Uterus (tissue), 4 donors: Measurements from ENCODE around the gene SLC7A1. TPM values are rescaled to one million over a fixed set of nuclear protein-coding genes. Genes with fewer than 3 reads are reported as not detected.
A peak's percentile ranks its signal among the peaks of the same experiment; 100 is the strongest.

ENCODE experiments used
- DNase-seq, 2 donors: peaks; one replicate each; pipeline ENCODE4 v3.0.0-alpha.2; 2019 to 2020
- H3K27ac ChIP-seq, 2 donors: fragments of 200-600 bp; sonication (generic); 1 replicate in 1 of 2; 2 replicates in 1 of 2; pipeline ENCODE4 v1.5.1; 2016 to 2018
- H3K27me3 ChIP-seq, 2 donors: fragments of 200-600 bp; sonication (generic); one replicate each; pipeline ENCODE4 v1.5.1; 2018 to 2019; ENCODE audit warnings: control low read depth in 1 of 2
- H3K36me3 ChIP-seq, 2 donors: fragments of 200-600 bp; sonication (generic); one replicate each; pipeline ENCODE4 v1.5.1; 2019; ENCODE audit warnings: control low read depth in 1 of 2
- H3K4me1 ChIP-seq, 2 donors: fragments of 200-600 bp; sonication (generic); one replicate each; pipeline ENCODE4 v1.5.1; 2018 to 2019; ENCODE audit warnings: control low read depth in 1 of 2
- H3K4me3 ChIP-seq, 2 donors: fragments of 200-600 bp; sonication (generic); 1 replicate in 1 of 2; 2 replicates in 1 of 2; pipeline ENCODE4 v1.5.1; 2018 to 2019; ENCODE audit warnings: mild to moderate bottlenecking in 1 of 2
- H3K9me3 ChIP-seq, 2 donors: fragments of 200-600 bp; sonication (generic); one replicate each; pipeline ENCODE4 v1.5.1; 2019; ENCODE audit warnings: control low read depth in 1 of 2
- CTCF ChIP-seq, 4 experiments: fragments of 200-600 bp in 2 of 4; fragments of 450-650 bp in 2 of 4; sonication (generic) in 2 of 4; IDR thresholded peaks; one replicate each; pipeline ENCODE4 v1.5.1; 2016 to 2019; ENCODE audit warnings: antibody characterized with exemption in 4 of 4, mild to moderate bottlenecking in 2 of 4, moderate library complexity in 1 of 4
- POLR2A ChIP-seq, 2 donors: fragments of 450-650 bp; IDR thresholded peaks; one replicate each; pipeline ENCODE4 v1.6.1; 2016; ENCODE audit warnings: antibody characterized with exemption in 2 of 2, mild to moderate bottlenecking in 1 of 2, moderate library complexity in 1 of 2
- intact Hi-C: fragments of 100-400 bp; cut with DNase I; formaldehyde crosslinking; loops from one replicate; pipeline ENCODE4 v1.15.1; 2023; ENCODE audit warnings: low total_unique reads
- total RNA-seq, 4 donors: library from RNA; depleted of rRNA in 3 of 4; stranded (reverse); fragments of >200 nt in 3 of 4; gene quantifications; one replicate each; pipeline versions ENCODE4 v1.1.0 to v1.2.4, GENCODE V29; 2014 to 2023
- donor health status: DM: yes; HTN: yes; CAD: no.

The SLC7A1 gene
- total RNA-seq, 4 donors from 2014 or later: 4.1 to 39.0 (median 10.8) TPM

- H3K4me3 ChIP-seq: no peak overlapping the region
- H3K9me3 ChIP-seq: no peaks in the 10 kb centered on the region
- no peak for DNase-seq
- no peak overlapping the region for H3K27ac ChIP-seq
- intact Hi-C loops: no loop called here
- TF ChIP-seq POLR2A (IDR thresholded peaks at IDR 0.05) (no peak), CTCF (IDR thresholded peaks at IDR 0.05) (no peak)
- no peaks in the 10 kb centered on the region for H3K27me3 ChIP-seq
- no peaks in the 10 kb centered on the region for H3K4me1 ChIP-seq
- no peaks in the 10 kb centered on the region for H3K36me3 ChIP-seq
Observed at GRCh38 chr13:29534083-29534482, 61.4 kb downstream of the SLC7A1 start.

- no peak overlapping the region for H3K4me3 ChIP-seq
- H3K36me3 ChIP-seq: no peaks in the 10 kb centered on the region
- intact Hi-C loops: no loop called here
- H3K9me3 ChIP-seq: no peaks in the 10 kb centered on the region
- no peak for TF ChIP-seq CTCF (IDR thresholded peaks at IDR 0.05)
- TF ChIP-seq POLR2A (IDR thresholded peaks at IDR 0.05): no peak
- no peaks in the 10 kb centered on the region for H3K27me3 ChIP-seq
- DNase-seq: no peak
- H3K27ac ChIP-seq: no peak overlapping the region
- H3K4me1 ChIP-seq: no peaks in the 10 kb centered on the region
Observed at GRCh38 chr13:29532821-29533220, 62.7 kb downstream of the SLC7A1 start.

- no peaks in the 10 kb centered on the region for H3K36me3 ChIP-seq
Observed at GRCh38 chr13:29532116-29532515, 63.4 kb downstream of the SLC7A1 start.

GRCh38 chr13:29530901-29531300 lies 64.6 kb downstream of the SLC7A1 start:
- Histone ChIP-seq H3K36me3 (no peaks in the 10 kb centered on the region), H3K27ac (no peak overlapping the region), H3K4me1 (no peaks in the 10 kb centered on the region), H3K27me3 (no peaks in the 10 kb centered on the region), H3K4me3 (no peak overlapping the region), H3K9me3 (no peaks in the 10 kb centered on the region)
- DNase-seq: no peak
- TF ChIP-seq CTCF (IDR thresholded peaks at IDR 0.05) (no peak), POLR2A (IDR thresholded peaks at IDR 0.05) (no peak)
- intact Hi-C loops: no loop called here

More at GRCh38 chr13:29532116-29532515, 63.4 kb downstream of the SLC7A1 start:
- Histone ChIP-seq H3K9me3 (no peaks in the 10 kb centered on the region), H3K4me3 (no peak overlapping the region), H3K4me1 (no peaks in the 10 kb centered on the region), H3K27me3 (no peaks in the 10 kb centered on the region), H3K27ac (peak overlapping the region; percentile 12 to 30)
- DNase-seq: no peak
- TF ChIP-seq CTCF (IDR thresholded peaks at IDR 0.05) (no peak), POLR2A (IDR thresholded peaks at IDR 0.05) (no peak)
- intact Hi-C loops: no loop called here

GRCh38 chr13:29529754-29530153 lies 65.7 kb downstream of the SLC7A1 start:
- intact Hi-C loops: no loop called here
- Histone ChIP-seq H3K9me3 (no peaks in the 10 kb centered on the region), H3K27ac (no peak overlapping the region), H3K27me3 (no peaks in the 10 kb centered on the region), H3K4me1 (no peaks in the 10 kb centered on the region), H3K4me3 (no peak overlapping the region), H3K36me3 (no peaks in the 10 kb centered on the region)
- no peak for TF ChIP-seq POLR2A (IDR thresholded peaks at IDR 0.05)
- no peak for DNase-seq

GRCh38 chr13:29527916-29528315 lies 67.6 kb downstream of the SLC7A1 start:
- Histone ChIP-seq H3K4me1 (no peaks in the 10 kb centered on the region), H3K27ac (no peak overlapping the region), H3K27me3 (no peaks in the 10 kb centered on the region), H3K36me3 (no peaks in the 10 kb centered on the region), H3K9me3 (no peaks in the 10 kb centered on the region), H3K4me3 (no peak overlapping the region)
- intact Hi-C loops: no loop called here
- TF ChIP-seq POLR2A (IDR thresholded peaks at IDR 0.05) (no peak), CTCF (IDR thresholded peaks at IDR 0.05) (no peak)
- no peak for DNase-seq
